Sigmoid colon (tissue), 4 donors: ENCODE data around the gene FGF9.

ENCODE experiments used
- EP300 ChIP-seq, 4 donors: sonication (generic); formaldehyde crosslinking; IDR thresholded peaks; one replicate each; pipeline ENCODE4 v1.6.1; 2017; ENCODE audit warnings: antibody characterized with exemption in 4 of 4
- POLR2A ChIP-seq, 2 donors: fragments of 450-650 bp; IDR thresholded peaks; one replicate each; pipeline ENCODE4 v1.6.1; 2016; ENCODE audit warnings: antibody characterized with exemption in 2 of 2, mild to moderate bottlenecking in 2 of 2, moderate library complexity in 2 of 2
- TF ChIP-seq, protein P1 (sequence below), 4 experiments: fragments of 450-650 bp in 3 of 4; fragments of 200-600 bp in 1 of 4; IDR thresholded peaks; one replicate each; pipeline ENCODE4 v1.5.1; 2016 to 2019; ENCODE audit warnings: antibody characterized with exemption in 4 of 4, mild to moderate bottlenecking in 3 of 4, moderate library complexity in 2 of 4

DNA sequence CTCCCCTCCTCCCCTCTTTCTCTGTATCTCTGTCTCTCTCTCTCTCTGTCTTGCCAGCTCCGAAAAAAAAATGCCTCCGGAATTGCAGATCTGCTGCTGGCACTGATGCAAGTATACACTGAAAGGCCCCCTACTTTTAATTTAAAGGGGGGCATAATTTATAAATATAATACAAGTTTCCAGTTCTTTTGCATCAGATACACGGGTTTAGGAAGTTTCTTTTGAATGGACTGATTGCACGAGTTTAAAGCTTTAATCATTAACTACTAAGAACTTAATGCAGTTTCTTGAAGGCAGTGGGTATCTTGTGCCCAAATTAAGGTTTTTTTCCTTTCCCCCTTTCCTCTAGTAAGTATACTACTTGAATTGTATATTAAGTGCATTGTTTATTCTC, 1.4 kb downstream of the FGF9 start:
- TF ChIP-seq EP300 (IDR thresholded peaks at IDR 0.05) (no peak), POLR2A (IDR thresholded peaks at IDR 0.05) (no peak)
- TF ChIP-seq, protein P1, sequence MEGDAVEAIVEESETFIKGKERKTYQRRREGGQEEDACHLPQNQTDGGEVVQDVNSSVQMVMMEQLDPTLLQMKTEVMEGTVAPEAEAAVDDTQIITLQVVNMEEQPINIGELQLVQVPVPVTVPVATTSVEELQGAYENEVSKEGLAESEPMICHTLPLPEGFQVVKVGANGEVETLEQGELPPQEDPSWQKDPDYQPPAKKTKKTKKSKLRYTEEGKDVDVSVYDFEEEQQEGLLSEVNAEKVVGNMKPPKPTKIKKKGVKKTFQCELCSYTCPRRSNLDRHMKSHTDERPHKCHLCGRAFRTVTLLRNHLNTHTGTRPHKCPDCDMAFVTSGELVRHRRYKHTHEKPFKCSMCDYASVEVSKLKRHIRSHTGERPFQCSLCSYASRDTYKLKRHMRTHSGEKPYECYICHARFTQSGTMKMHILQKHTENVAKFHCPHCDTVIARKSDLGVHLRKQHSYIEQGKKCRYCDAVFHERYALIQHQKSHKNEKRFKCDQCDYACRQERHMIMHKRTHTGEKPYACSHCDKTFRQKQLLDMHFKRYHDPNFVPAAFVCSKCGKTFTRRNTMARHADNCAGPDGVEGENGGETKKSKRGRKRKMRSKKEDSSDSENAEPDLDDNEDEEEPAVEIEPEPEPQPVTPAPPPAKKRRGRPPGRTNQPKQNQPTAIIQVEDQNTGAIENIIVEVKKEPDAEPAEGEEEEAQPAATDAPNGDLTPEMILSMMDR (IDR thresholded peaks at IDR 0.05): no peak
